GM12872 (cell line): ENCODE results near the gene BCL3.

ENCODE experiments used
- CTCF ChIP-seq: IDR thresholded peaks from 3 replicates; pipeline ENCODE4 v1.5.1; 2011; ENCODE audit warnings: low read depth, mild to moderate bottlenecking, low read length, moderate library complexity; ENCODE audit not compliant: insufficient read depth

BCL3 gene

GRCh38 chr19:44785271-44785670, 36.8 kb downstream of the BCL3 start:
- no peak for TF ChIP-seq CTCF

- no peak for TF ChIP-seq CTCF
Measured at GRCh38 chr19:44785993-44786392, 37.5 kb downstream of the BCL3 start.

- TF ChIP-seq CTCF, result no peak
Measured at GRCh38 chr19:44788971-44789370, 40.5 kb downstream of the BCL3 start.

- TF ChIP-seq CTCF, result no peak
Measured at GRCh38 chr19:44789943-44790483, 41.5 kb downstream of the BCL3 start.

- TF ChIP-seq CTCF, result no peak
Measured at GRCh38 chr19:44792281-44792680, 43.8 kb downstream of the BCL3 start.

- TF ChIP-seq CTCF, result no peak
Measured at GRCh38 chr19:44794610-44795009, 46.1 kb downstream of the BCL3 start.

- no peak for TF ChIP-seq CTCF
Measured at GRCh38 chr19:44795398-44795987, 47.0 kb downstream of the BCL3 start.
